Measurements from ENCODE around the gene DAGLB. TPM values are rescaled to one million over a fixed set of nuclear protein-coding genes. Genes with fewer than 3 reads are reported as not detected.

Gene DAGLB
- total RNA-seq, 1 experiment from 2014 or later: 22.3 TPM

DNA sequence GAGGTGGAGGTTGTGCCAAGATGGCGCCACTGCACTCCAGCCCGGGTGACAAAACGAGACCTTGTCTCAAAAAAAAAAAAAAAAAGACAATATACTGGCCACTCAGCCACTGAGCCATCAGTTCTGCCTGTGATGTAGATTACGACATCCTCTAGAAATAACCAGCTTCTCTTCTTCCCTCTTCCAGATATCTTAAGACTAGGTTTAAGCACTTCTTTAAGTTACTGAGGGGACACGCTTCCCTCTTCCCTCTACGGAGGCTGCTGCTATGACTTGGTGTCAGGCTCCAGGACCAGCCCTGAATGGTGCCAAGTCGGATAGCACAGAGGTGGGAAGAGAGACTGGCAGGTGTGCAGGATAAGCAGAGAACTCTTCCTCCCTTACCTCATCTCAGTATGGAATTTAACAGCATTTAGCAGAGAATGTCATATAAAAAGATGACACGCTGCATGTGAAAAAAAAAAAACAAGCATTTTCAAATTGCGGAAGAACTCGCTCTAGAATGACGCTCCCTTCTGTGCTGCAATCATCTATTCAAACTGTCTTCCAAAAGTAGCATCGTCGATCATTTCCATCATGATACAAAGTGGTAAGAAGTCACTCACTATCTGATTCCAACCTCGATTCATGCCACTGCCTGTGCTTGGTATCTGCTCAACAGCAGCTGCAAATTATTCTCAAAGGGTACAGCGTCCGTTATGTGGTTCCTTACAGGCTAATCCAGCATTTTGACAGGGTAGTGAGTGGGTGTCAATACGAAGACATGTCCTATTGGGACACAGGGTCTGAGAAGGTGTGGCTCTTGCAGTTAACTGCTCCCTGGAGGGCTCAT lies 13.8 kb downstream of the DAGLB start:
- Histone ChIP-seq H3K27ac (ENCODE audit: low read length) (no peak overlapping the region), H3K9me3 (ENCODE audit: control insufficient read depth, insufficient read depth, low read depth, low read length) (no peaks in the 10 kb centered on the region), H3K4me1 (ENCODE audit: control insufficient read depth, insufficient read depth, low read length) (peaks cover 2% of the 10 kb centered on the region; the same call in 1 of the 2 replicates), H3K36me3 (ENCODE audit: control insufficient read depth, insufficient read depth, low read length) (peaks cover 4% of the 10 kb centered on the region; the same call in 1 of the 2 replicates), H3K27me3 (ENCODE audit: control insufficient read depth, insufficient read depth, low read length) (no peaks in the 10 kb centered on the region), H3K4me3 (ENCODE audit: low read depth in 2 of 2, low read length in 2 of 2) (no peak overlapping the region)
- no peak for DNase-seq (ENCODE audit: low read depth, low spot score)
- TF ChIP-seq SIN3A (IDR thresholded peaks at IDR 0.05; ENCODE audit: borderline replicate concordance, insufficient read depth, low read depth, low read length) (no peak), POLR2AphosphoS5 (IDR thresholded peaks at IDR 0.05; ENCODE audit: low read depth, low read length) (no peak), TCF7L2 (IDR thresholded peaks at IDR 0.05; ENCODE audit: low read depth, low read length) (no peak)
- TF ChIP-seq, protein P1, sequence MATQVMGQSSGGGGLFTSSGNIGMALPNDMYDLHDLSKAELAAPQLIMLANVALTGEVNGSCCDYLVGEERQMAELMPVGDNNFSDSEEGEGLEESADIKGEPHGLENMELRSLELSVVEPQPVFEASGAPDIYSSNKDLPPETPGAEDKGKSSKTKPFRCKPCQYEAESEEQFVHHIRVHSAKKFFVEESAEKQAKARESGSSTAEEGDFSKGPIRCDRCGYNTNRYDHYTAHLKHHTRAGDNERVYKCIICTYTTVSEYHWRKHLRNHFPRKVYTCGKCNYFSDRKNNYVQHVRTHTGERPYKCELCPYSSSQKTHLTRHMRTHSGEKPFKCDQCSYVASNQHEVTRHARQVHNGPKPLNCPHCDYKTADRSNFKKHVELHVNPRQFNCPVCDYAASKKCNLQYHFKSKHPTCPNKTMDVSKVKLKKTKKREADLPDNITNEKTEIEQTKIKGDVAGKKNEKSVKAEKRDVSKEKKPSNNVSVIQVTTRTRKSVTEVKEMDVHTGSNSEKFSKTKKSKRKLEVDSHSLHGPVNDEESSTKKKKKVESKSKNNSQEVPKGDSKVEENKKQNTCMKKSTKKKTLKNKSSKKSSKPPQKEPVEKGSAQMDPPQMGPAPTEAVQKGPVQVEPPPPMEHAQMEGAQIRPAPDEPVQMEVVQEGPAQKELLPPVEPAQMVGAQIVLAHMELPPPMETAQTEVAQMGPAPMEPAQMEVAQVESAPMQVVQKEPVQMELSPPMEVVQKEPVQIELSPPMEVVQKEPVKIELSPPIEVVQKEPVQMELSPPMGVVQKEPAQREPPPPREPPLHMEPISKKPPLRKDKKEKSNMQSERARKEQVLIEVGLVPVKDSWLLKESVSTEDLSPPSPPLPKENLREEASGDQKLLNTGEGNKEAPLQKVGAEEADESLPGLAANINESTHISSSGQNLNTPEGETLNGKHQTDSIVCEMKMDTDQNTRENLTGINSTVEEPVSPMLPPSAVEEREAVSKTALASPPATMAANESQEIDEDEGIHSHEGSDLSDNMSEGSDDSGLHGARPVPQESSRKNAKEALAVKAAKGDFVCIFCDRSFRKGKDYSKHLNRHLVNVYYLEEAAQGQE (IDR thresholded peaks at IDR 0.05; ENCODE audit: insufficient read depth in 1 of 2, low read depth in 2 of 2, low read length in 1 of 2): no peak
- TF ChIP-seq, protein P2, sequence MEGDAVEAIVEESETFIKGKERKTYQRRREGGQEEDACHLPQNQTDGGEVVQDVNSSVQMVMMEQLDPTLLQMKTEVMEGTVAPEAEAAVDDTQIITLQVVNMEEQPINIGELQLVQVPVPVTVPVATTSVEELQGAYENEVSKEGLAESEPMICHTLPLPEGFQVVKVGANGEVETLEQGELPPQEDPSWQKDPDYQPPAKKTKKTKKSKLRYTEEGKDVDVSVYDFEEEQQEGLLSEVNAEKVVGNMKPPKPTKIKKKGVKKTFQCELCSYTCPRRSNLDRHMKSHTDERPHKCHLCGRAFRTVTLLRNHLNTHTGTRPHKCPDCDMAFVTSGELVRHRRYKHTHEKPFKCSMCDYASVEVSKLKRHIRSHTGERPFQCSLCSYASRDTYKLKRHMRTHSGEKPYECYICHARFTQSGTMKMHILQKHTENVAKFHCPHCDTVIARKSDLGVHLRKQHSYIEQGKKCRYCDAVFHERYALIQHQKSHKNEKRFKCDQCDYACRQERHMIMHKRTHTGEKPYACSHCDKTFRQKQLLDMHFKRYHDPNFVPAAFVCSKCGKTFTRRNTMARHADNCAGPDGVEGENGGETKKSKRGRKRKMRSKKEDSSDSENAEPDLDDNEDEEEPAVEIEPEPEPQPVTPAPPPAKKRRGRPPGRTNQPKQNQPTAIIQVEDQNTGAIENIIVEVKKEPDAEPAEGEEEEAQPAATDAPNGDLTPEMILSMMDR (IDR thresholded peaks at IDR 0.05): no peak
- no peak for ATAC-seq
- in situ Hi-C loops (cut with HindIII; ENCODE audit: low pct_unique_long_range_greater_than_20kb, low sequenced_read_pairs) (no loop called here), intact Hi-C loops (cut with micrococcal nuclease; ENCODE audit: unreplicated experiment) (loop anchor here (10.0 kb wide), 1 partner anchor 279 kb away; no protein-coding TSS in a partner anchor)
- BruUV-seq (replicated peaks): no TSS peak
- ChIA-PET CTCF (interaction anchor here (0.7 kb wide), 1 partner anchor 11 kb away, joined by 3 read pairs; no protein-coding TSS in a partner anchor), POLR2A (no interaction called here)

DNA sequence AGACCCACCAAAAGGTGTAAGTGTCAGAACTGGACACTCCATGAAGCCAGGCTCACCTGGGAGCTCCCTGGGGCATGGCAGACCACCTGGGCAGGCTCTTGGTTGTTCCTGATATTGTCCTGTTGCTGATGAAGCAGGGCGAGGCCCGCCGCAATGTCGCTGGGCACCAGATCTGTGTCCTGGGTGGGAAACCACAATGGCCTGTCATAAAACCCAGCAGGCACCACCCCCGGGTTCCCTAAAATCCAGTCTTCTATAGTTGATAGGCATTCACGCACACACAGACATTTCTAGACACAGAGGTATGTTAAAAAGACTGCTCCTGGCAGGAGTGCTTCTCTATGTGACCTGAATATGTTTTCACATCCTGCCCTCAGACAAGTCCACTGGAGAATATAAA lies 15.0 kb downstream of the DAGLB start:
- TF ChIP-seq SIN3A (IDR thresholded peaks at IDR 0.05; ENCODE audit: borderline replicate concordance, insufficient read depth, low read depth, low read length) (no peak), POLR2AphosphoS5 (IDR thresholded peaks at IDR 0.05; ENCODE audit: low read depth, low read length) (no peak)
- TF ChIP-seq, protein P2 (IDR thresholded peaks at IDR 0.05): no peak
- in situ Hi-C loops (cut with HindIII; ENCODE audit: low pct_unique_long_range_greater_than_20kb, low sequenced_read_pairs): no loop called here
- Histone ChIP-seq H3K4me1 (ENCODE audit: control insufficient read depth, insufficient read depth, low read length) (peaks cover 2% of the 10 kb centered on the region; the same call in 1 of the 2 replicates), H3K36me3 (ENCODE audit: control insufficient read depth, insufficient read depth, low read length) (peaks cover 5% of the 10 kb centered on the region; the same call in 1 of the 2 replicates), H3K27me3 (ENCODE audit: control insufficient read depth, insufficient read depth, low read length) (no peaks in the 10 kb centered on the region), H3K9me3 (ENCODE audit: control insufficient read depth, insufficient read depth, low read depth, low read length) (no peaks in the 10 kb centered on the region), H3K27ac (ENCODE audit: low read length) (no peak overlapping the region), H3K4me3 (ENCODE audit: low read depth in 2 of 2, low read length in 2 of 2) (no peak overlapping the region)
- CTCF ChIA-PET: interaction anchor here (0.6 kb wide), 1 partner anchor 97 kb away, joined by 4 read pairs; no protein-coding TSS in a partner anchor
- BruUV-seq (replicated peaks): no TSS peak
- intact Hi-C loops (cut with micrococcal nuclease; ENCODE audit: unreplicated experiment): loop anchor here (10.0 kb wide), 1 partner anchor 278 kb away; no protein-coding TSS in a partner anchor
- DNase-seq (ENCODE audit: low read depth, low spot score) (no peak), ATAC-seq (no peak)
- POLR2A ChIA-PET: no interaction called here

Measured in Panc1 (cell line).